Measurements from ENCODE around the gene FOXK1. TPM values are rescaled to one million over a fixed set of nuclear protein-coding genes. Genes with fewer than 3 reads are reported as not detected.
A peak's percentile ranks its signal among the peaks of the same experiment; 100 is the strongest.

The FOXK1 gene
- total and polyA plus RNA-seq, 9 of the 15 experiments (the other 6 are each of a cell fraction or from before 2014, with no cell fraction given) = 0.32 to 45.5 (median 8.1) TPM

GRCh38 chr7:4819560-4820404 lies 137.7 kb downstream of the FOXK1 start:
- no peak overlapping the region for H3K4me2 ChIP-seq (ENCODE audit: insufficient read depth, low read length)
- H4K20me1 ChIP-seq (replicated peaks; ENCODE audit: control insufficient read depth, insufficient read depth, low read length) = no peaks in the 10 kb centered on the region
- no peaks in the 10 kb centered on the region for H3K9me1 ChIP-seq (ENCODE audit: control insufficient read depth, insufficient read depth, low read length)
- no peak for FAIRE-seq
- no peak overlapping the region for H3K9ac ChIP-seq (ENCODE audit: insufficient read depth in 1 of 2, low read depth in 2 of 2, low read length in 2 of 2)
- CTCF ChIA-PET (ENCODE audit: low intra/inter-chr PET ratio) = no interaction called here
- BruUV-seq (replicated peaks) = no TSS peak
- no peaks in the 10 kb centered on the region for H3K36me3 ChIP-seq (ENCODE audit: control insufficient read depth, insufficient read depth, low read length)
- H3K27ac ChIP-seq (ENCODE audit: extremely low read depth, low read depth, low read length) = no peak overlapping the region
- no peaks in the 10 kb centered on the region for H3K79me2 ChIP-seq (ENCODE audit: control insufficient read depth, insufficient read depth, low read length)
- intact Hi-C loops (cut with micrococcal nuclease) = no loop called here
- H2AFZ ChIP-seq (ENCODE audit: low read depth, low read length) = no peak overlapping the region
- no peak for ATAC-seq
- H3K9me3 ChIP-seq (replicated peaks; ENCODE audit: control insufficient read depth, insufficient read depth, low read depth, low read length) = no peaks in the 10 kb centered on the region
- H3K4me1 ChIP-seq (replicated peaks in 1 of 2; ENCODE audit: control insufficient read depth in 2 of 2, insufficient read depth in 2 of 2, low read length in 2 of 2) = peaks cover 0 to 58% of the 10 kb centered on the region in 2 experiments; a peak in 2 of 5 replicates
- 49% methylated on average over 30 of the region's 39 CpGs for WGBS (ENCODE audit: insufficient coverage, low coverage, missing lambda C conversion rate)
- POLR2A ChIA-PET = interaction anchor here (1.4 kb wide), 1 partner anchor 9 kb away, joined by 3 read pairs; no protein-coding TSS in a partner anchor
- no peak for TF ChIP-seq ZNF274 (IDR thresholded peaks at IDR 0.05; ENCODE audit: borderline replicate concordance, low read depth, low read length)
- H3K4me3 ChIP-seq = no peak overlapping the region
- no peak for DNase-seq (ENCODE audit: extremely low read depth in 1 of 4, low spot score in 3 of 4)
- peaks cover 0 to 9% of the 10 kb centered on the region in 2 experiments; a peak in 1 of 5 replicates for H3K27me3 ChIP-seq (ENCODE audit: control insufficient read depth in 2 of 2, insufficient read depth in 2 of 2, low read length in 2 of 2)
- in situ Hi-C loops (cut with MboI) = no loop called here

GRCh38 chr7:4820405-4820966 lies 138.4 kb downstream of the FOXK1 start:
- no peak for FAIRE-seq
- intact Hi-C loops (cut with micrococcal nuclease) = no loop called here
- no peak overlapping the region for H3K27ac ChIP-seq (ENCODE audit: extremely low read depth, low read depth, low read length)
- H4K20me1 ChIP-seq (replicated peaks; ENCODE audit: control insufficient read depth, insufficient read depth, low read length) = no peaks in the 10 kb centered on the region
- H3K9me1 ChIP-seq (ENCODE audit: control insufficient read depth, insufficient read depth, low read length) = no peaks in the 10 kb centered on the region
- H3K4me1 ChIP-seq (replicated peaks in 1 of 2; ENCODE audit: control insufficient read depth in 2 of 2, insufficient read depth in 2 of 2, low read length in 2 of 2) = peaks cover 0 to 57% of the 10 kb centered on the region in 2 experiments; a peak in 2 of 5 replicates
- TF ChIP-seq MECOM (CRISPR knock-in tag; IDR thresholded peaks at IDR 0.05) = no peak
- no peak for TF ChIP-seq FOXJ2 (tag; IDR thresholded peaks at IDR 0.05)
- no peak for TF ChIP-seq CHD2 (IDR thresholded peaks at IDR 0.05; ENCODE audit: low read depth, low read length)
- no peak for TF ChIP-seq MEF2D (tag; conservative IDR thresholded peaks at IDR 0.05; ENCODE audit: low read depth)
- no peak for TF ChIP-seq MTA3 (IDR thresholded peaks at IDR 0.05; ENCODE audit: borderline replicate concordance)
- no peak for TF ChIP-seq CREM (IDR thresholded peaks at IDR 0.05; ENCODE audit: low read depth)
- TF ChIP-seq RBM34 (IDR thresholded peaks at IDR 0.05; ENCODE audit: borderline replicate concordance, insufficient read depth, low read length) = no peak
- TF ChIP-seq HMGXB4 (CRISPR knock-in tag; IDR thresholded peaks at IDR 0.05) = no peak
- TF ChIP-seq FOXM1 (IDR thresholded peaks at IDR 0.05; ENCODE audit: low read depth) = no peak
- no peak for TF ChIP-seq FOXM1 (CRISPR knock-in tag; IDR thresholded peaks at IDR 0.05; ENCODE audit: low read depth)
- no peak for TF ChIP-seq CBFA2T3 (IDR thresholded peaks at IDR 0.05)
- no peak for TF ChIP-seq ELF1 (tag; IDR thresholded peaks at IDR 0.05)
- H3K4me3 ChIP-seq = no peak overlapping the region
- ATAC-seq = peak; percentile 34
- 46% methylated on average over 11 of the region's 19 CpGs for WGBS (ENCODE audit: insufficient coverage, low coverage, missing lambda C conversion rate)
- no peaks in the 10 kb centered on the region for H3K79me2 ChIP-seq (ENCODE audit: control insufficient read depth, insufficient read depth, low read length)
- H2AFZ ChIP-seq (ENCODE audit: low read depth, low read length) = no peak overlapping the region
- in situ Hi-C loops (cut with MboI) = no loop called here
- ChIA-PET POLR2A (interaction anchor here (1.4 kb wide), 1 partner anchor 8 kb away, joined by 3 read pairs; no protein-coding TSS in a partner anchor), CTCF (ENCODE audit: low intra/inter-chr PET ratio) (no interaction called here)
- peaks cover 0 to 9% of the 10 kb centered on the region in 2 experiments; a peak in 1 of 5 replicates for H3K27me3 ChIP-seq (ENCODE audit: control insufficient read depth in 2 of 2, insufficient read depth in 2 of 2, low read length in 2 of 2)
- no peaks in the 10 kb centered on the region for H3K36me3 ChIP-seq (ENCODE audit: control insufficient read depth, insufficient read depth, low read length)
- H3K9ac ChIP-seq (ENCODE audit: insufficient read depth in 1 of 2, low read depth in 2 of 2, low read length in 2 of 2) = no peak overlapping the region; a peak in 1 of 4 replicates
- BruUV-seq (replicated peaks) = no TSS peak
- no peaks in the 10 kb centered on the region for H3K9me3 ChIP-seq (replicated peaks; ENCODE audit: control insufficient read depth, insufficient read depth, low read depth, low read length)
- DNase-seq (ENCODE audit: extremely low read depth in 1 of 4, low spot score in 3 of 4) = no peak
- H3K4me2 ChIP-seq (ENCODE audit: insufficient read depth, low read length) = no peak overlapping the region

All from K562 (cell line).